Measurements from ENCODE around the gene LYPD5.

- TF ChIP-seq EZH2 (IDR thresholded peaks at IDR 0.05; ENCODE audit: insufficient read depth, poor library complexity, severe bottlenecking) (no peak), EZH2phosphoT487 (IDR thresholded peaks at IDR 0.05; ENCODE audit: insufficient read depth, low read depth) (no peak)
Measured at GRCh38 chr19:43752287-43752875, 49.9 kb downstream of the LYPD5 start.

Measured in GM23248 (cell line).